CD4-positive, alpha-beta T cell (primary cell): ENCODE results near the gene SORCS2. TPM values are rescaled to one million over a fixed set of nuclear protein-coding genes. Genes with fewer than 3 reads are reported as not detected.

Experiments used
- ATAC-seq: fragments of 200-7000 bp; cut with Tn5 transposase; one replicate; pipeline ENCODE4 v1.10.0; 2022; ENCODE audit warnings: mild to moderate bottlenecking; ENCODE audit not compliant: poor library complexity
- CTCF ChIA-PET: fragments of 350-600 bp; sonication (Branson Sonifier 250); formaldehyde crosslinking; loops from one replicate; lab custom pipeline; 2021; ENCODE audit warnings: antibody characterized with exemption, inconsistent platforms; lab: Charles Lee
- POLR2A ChIA-PET: fragments of 350-600 bp; sonication (Branson Sonifier 250); formaldehyde crosslinking; loops from one replicate; lab custom pipeline; 2021; ENCODE audit warnings: antibody characterized with exemption, inconsistent platforms; lab: Charles Lee
- DNase-seq, 14 experiments: peaks; one replicate each; pipeline ENCODE4 v3.0.0-alpha.2; 2013 to 2020; ENCODE audit warnings: mixed read lengths in 2 of 14
- H3K27ac ChIP-seq, 2 donors: one replicate each; pipeline versions ENCODE4 v1.5.1 to v1.7.0; 2013; ENCODE audit warnings: low read length in 2 of 2, low read depth in 1 of 2, mild to moderate bottlenecking in 1 of 2
- H3K27me3 ChIP-seq, 2 experiments: 1 replicate in 1 of 2; 2 replicates in 1 of 2; pipeline versions ENCODE4 v1.6.1 to v1.7.0; 2013; ENCODE audit warnings: low read length in 2 of 2, control low read depth in 1 of 2, mild to moderate bottlenecking in 1 of 2, moderate library complexity in 1 of 2; ENCODE audit not compliant: insufficient read depth in 2 of 2, control insufficient read depth in 1 of 2
- H3K36me3 ChIP-seq: one replicate; pipeline ENCODE4 v1.6.1; 2013; ENCODE audit warnings: low read length, control low read depth; ENCODE audit not compliant: insufficient read depth
- H3K4me1 ChIP-seq: one replicate; pipeline ENCODE4 v1.6.1; 2013; ENCODE audit warnings: low read length, control low read depth; ENCODE audit not compliant: insufficient read depth
- H3K4me3 ChIP-seq: one replicate; pipeline ENCODE4 v1.5.1; 2013; ENCODE audit warnings: mild to moderate bottlenecking, low read length, moderate library complexity
- H3K9me3 ChIP-seq, 2 experiments: 1 replicate in 1 of 2; 2 replicates in 1 of 2; pipeline versions ENCODE4 v1.6.1 to v1.7.0; 2013; ENCODE audit warnings: low read length in 2 of 2, mild to moderate bottlenecking in 2 of 2, control low read depth in 1 of 2, moderate library complexity in 1 of 2; ENCODE audit not compliant: control insufficient read depth in 1 of 2, insufficient read depth in 1 of 2
- H3K27ac Mint-ChIP-seq: one replicate; pipeline ENCODE4 v1.8.0; 2020; ENCODE audit warnings: mixed read lengths
- H3K27me3 Mint-ChIP-seq: one replicate; pipeline ENCODE4 v1.8.0; 2021; ENCODE audit warnings: mixed read lengths
- H3K36me3 Mint-ChIP-seq: one replicate; pipeline ENCODE4 v1.8.0; 2021; ENCODE audit warnings: low read depth, mixed read lengths
- H3K4me1 Mint-ChIP-seq: one replicate; pipeline ENCODE4 v1.8.0; 2021; ENCODE audit warnings: low read depth, mixed read lengths
- H3K4me3 Mint-ChIP-seq: one replicate; pipeline ENCODE4 v1.8.0; 2020; ENCODE audit warnings: mild to moderate bottlenecking, mixed read lengths
- H3K9me3 Mint-ChIP-seq: one replicate; pipeline ENCODE4 v1.8.0; 2020; ENCODE audit warnings: mixed read lengths
- CTCF ChIP-seq: fragments of 200-600 bp; IDR thresholded peaks from one replicate; pipeline ENCODE4 v1.8.0; 2022; ENCODE audit warnings: antibody characterized with exemption, mild to moderate bottlenecking
- intact Hi-C, 2 experiments: fragments of 100-400 bp; cut with DNase I in 1 of 2; cut with micrococcal nuclease in 1 of 2; formaldehyde crosslinking; loops; one replicate each; pipeline versions ENCODE4 v1.15.1 to v1.9.0; 2023 to 2025; cut with DNase I, micrococcal nuclease
- total RNA-seq, 174 experiments: library from RNA in 2 of 174; stranded (reverse) in 2 of 174; gene quantifications; one replicate each; pipeline ENCODE4 v1.2.3 and lab custom pipeline; 2021 to 2026

Gene SORCS2
- total RNA-seq, 2 experiments from 2014 or later: not detected

DNA sequence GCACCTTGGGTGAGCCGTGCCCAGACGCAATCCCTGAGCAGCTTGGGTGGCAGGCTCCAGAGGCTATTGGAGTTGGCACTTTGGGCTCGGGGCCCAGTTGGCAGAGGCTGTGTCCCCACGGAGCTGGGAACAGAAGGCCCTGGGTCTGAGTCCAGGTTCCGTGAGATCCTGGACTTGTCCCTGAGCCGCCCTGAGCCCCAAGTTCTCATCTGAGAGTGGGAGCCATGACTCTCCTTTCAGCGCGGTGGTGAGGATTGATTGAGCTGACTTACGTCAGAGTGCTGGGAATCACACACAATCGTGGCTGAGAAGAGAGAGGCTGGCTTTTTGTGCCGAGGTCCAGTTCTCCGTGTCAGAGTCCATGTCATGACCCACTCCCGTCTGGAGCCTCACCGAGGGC is 144.4 kb downstream of the SORCS2 start:
- H3K27me3 Mint-ChIP-seq: peaks cover 3% of the 10 kb centered on the region
- CTCF ChIA-PET: no interaction called here

GRCh38 chr4:7337196-7338058 is 145.1 kb downstream of the SORCS2 start:
- Mint-ChIP-seq H3K27me3 (peaks cover 3% of the 10 kb centered on the region), H3K27ac (no peak overlapping the region), H3K4me3 (no peak overlapping the region), H3K9me3 (no peaks in the 10 kb centered on the region), H3K4me1 (no peaks in the 10 kb centered on the region), H3K36me3 (no peaks in the 10 kb centered on the region)
- no peak for TF ChIP-seq CTCF
- no peak for DNase-seq
- Histone ChIP-seq H3K36me3 (no peaks in the 10 kb centered on the region), H3K27ac (no peak overlapping the region), H3K4me1 (no peaks in the 10 kb centered on the region), H3K4me3 (no peak overlapping the region), H3K9me3 (peaks cover 0 to 36% of the 10 kb centered on the region in 2 experiments), H3K27me3 (no peaks in the 10 kb centered on the region)
- CTCF ChIA-PET: no interaction called here
- ATAC-seq: no peak
- POLR2A ChIA-PET: no interaction called here
- intact Hi-C loops: no loop called here

More for the DNA sequence above, 144.4 kb downstream of the SORCS2 start:
- no peaks in the 10 kb centered on the region for H3K27me3 ChIP-seq
- no peak for DNase-seq
- Mint-ChIP-seq H3K4me1 (no peaks in the 10 kb centered on the region), H3K9me3 (no peaks in the 10 kb centered on the region), H3K4me3 (no peak overlapping the region), H3K27ac (no peak overlapping the region), H3K36me3 (no peaks in the 10 kb centered on the region)
- no peaks in the 10 kb centered on the region for H3K36me3 ChIP-seq
- intact Hi-C loops: no loop called here
- H3K4me1 ChIP-seq: no peaks in the 10 kb centered on the region
- ATAC-seq: no peak
- POLR2A ChIA-PET: no interaction called here
- no peak for TF ChIP-seq CTCF
- peaks cover 0 to 30% of the 10 kb centered on the region in 2 experiments for H3K9me3 ChIP-seq
- no peak overlapping the region for H3K4me3 ChIP-seq
- no peak overlapping the region for H3K27ac ChIP-seq

- no peaks in the 10 kb centered on the region for H3K9me3 Mint-ChIP-seq
- H3K4me1 Mint-ChIP-seq: no peaks in the 10 kb centered on the region
- ChIA-PET POLR2A (no interaction called here), CTCF (no interaction called here)
- H3K27me3 Mint-ChIP-seq: peaks cover 3% of the 10 kb centered on the region
- Histone ChIP-seq H3K9me3 (peaks cover 0 to 42% of the 10 kb centered on the region in 2 experiments), H3K27me3 (no peaks in the 10 kb centered on the region), H3K36me3 (no peaks in the 10 kb centered on the region), H3K4me3 (no peak overlapping the region), H3K4me1 (no peaks in the 10 kb centered on the region), H3K27ac (no peak overlapping the region)
- H3K27ac Mint-ChIP-seq: no peak overlapping the region
- intact Hi-C loops: no loop called here
- ATAC-seq (no peak), DNase-seq (no peak)
- H3K36me3 Mint-ChIP-seq: no peaks in the 10 kb centered on the region
- no peak for TF ChIP-seq CTCF
- no peak overlapping the region for H3K4me3 Mint-ChIP-seq
Measured at GRCh38 chr4:7338059-7338452, 145.7 kb downstream of the SORCS2 start.
